GM23338 (cell line): ENCODE measurements around the gene KIF19. TPM values are rescaled to one million over a fixed set of nuclear protein-coding genes. Genes with fewer than 3 reads are reported as not detected.

Source experiments
- ATAC-seq: fragments of 200-7000 bp; cut with Tn5 transposase; 3 replicates; pipeline ENCODE4 v1.9.1; 2020
- DNase-seq: peaks from one replicate; pipeline ENCODE4 v3.0.0-alpha.2; 2015; ENCODE audit warnings: low spot score
- H2AFZ ChIP-seq: fragments of 200-600 bp; sonication (generic); 2 replicates; pipeline ENCODE4 v1.8.0; 2016; ENCODE audit warnings: antibody characterized with exemption, mild to moderate bottlenecking, moderate library complexity
- H3F3A ChIP-seq: fragments of 200-600 bp; sonication (generic); replicated peaks from 2 replicates; pipeline ENCODE4 v1.8.0; 2017; ENCODE audit warnings: antibody characterized with exemption, mixed run types, low read depth
- H3K27ac ChIP-seq: fragments of 200-600 bp; sonication (generic); 2 replicates; pipeline ENCODE4 v1.6.1; 2016; ENCODE audit warnings: low read depth
- H3K27me3 ChIP-seq: fragments of 200-600 bp; sonication (generic); 2 replicates; pipeline ENCODE4 v1.8.0; 2016; ENCODE audit warnings: mild to moderate bottlenecking, mixed run types, moderate library complexity; ENCODE audit not compliant: insufficient read depth
- H3K36me3 ChIP-seq: fragments of 200-600 bp; sonication (generic); 2 replicates; pipeline ENCODE4 v1.8.0; 2016; ENCODE audit warnings: mild to moderate bottlenecking; ENCODE audit not compliant: insufficient read depth
- H3K4me1 ChIP-seq: fragments of 200-600 bp; sonication (generic); 2 replicates; pipeline ENCODE4 v1.8.0; 2016; ENCODE audit warnings: mild to moderate bottlenecking, moderate library complexity; ENCODE audit not compliant: insufficient read depth
- H3K4me2 ChIP-seq: fragments of 200-600 bp; sonication (generic); 2 replicates; pipeline ENCODE4 v1.7.1; 2017; ENCODE audit warnings: mixed run types
- H3K4me3 ChIP-seq: fragments of 200-600 bp; sonication (generic); 2 replicates; pipeline ENCODE4 v1.6.1; 2016; ENCODE audit warnings: mixed run types
- H3K79me2 ChIP-seq: fragments of 200-600 bp; sonication (generic); replicated peaks from 2 replicates; pipeline ENCODE4 v1.8.0; 2017; ENCODE audit warnings: mild to moderate bottlenecking; ENCODE audit not compliant: insufficient read depth
- H3K9me2 ChIP-seq: fragments of 200-600 bp; sonication (generic); 2 replicates; pipeline ENCODE4 v1.8.0; 2017; ENCODE audit not compliant: insufficient read depth
- H4K20me1 ChIP-seq: fragments of 200-600 bp; sonication (generic); replicated peaks from 2 replicates; pipeline ENCODE4 v1.8.0; 2017; ENCODE audit warnings: mild to moderate bottlenecking; ENCODE audit not compliant: insufficient read depth
- H3K27ac Mint-ChIP-seq: 2 replicates; pipeline ENCODE4 v1.8.0; 2020; ENCODE audit warnings: inconsistent platforms, mild to moderate bottlenecking, moderate library complexity, mixed read lengths
- H3K27me3 Mint-ChIP-seq: 3 replicates; pipeline ENCODE4 v1.8.0; 2022; ENCODE audit warnings: low read depth, mild to moderate bottlenecking, moderate library complexity, mixed read lengths, inconsistent platforms; ENCODE audit not compliant: insufficient read depth, poor library complexity
- H3K36me3 Mint-ChIP-seq: 3 replicates; pipeline ENCODE4 v1.8.0; 2021; ENCODE audit warnings: low read depth, mild to moderate bottlenecking, inconsistent platforms, moderate library complexity, mixed read lengths
- H3K4me1 Mint-ChIP-seq: 3 replicates; pipeline ENCODE4 v1.8.0; 2020; ENCODE audit warnings: mild to moderate bottlenecking, inconsistent platforms, mixed read lengths
- H3K4me3 Mint-ChIP-seq: 3 replicates; pipeline ENCODE4 v1.8.0; 2021; ENCODE audit warnings: moderate library complexity, mild to moderate bottlenecking, inconsistent platforms, mixed read lengths
- H3K9me3 Mint-ChIP-seq: 3 replicates; pipeline ENCODE4 v1.8.0; 2020; ENCODE audit warnings: moderate library complexity, mild to moderate bottlenecking, inconsistent platforms, mixed read lengths
- CREB1 ChIP-seq: fragments of 250-450 bp; sonication (Bioruptor Pico); IDR thresholded peaks from 2 replicates; pipeline ENCODE4 v1.5.0; 2020; ENCODE audit warnings: low read depth, mild to moderate bottlenecking, moderate library complexity
- CTCF ChIP-seq, 2 experiments: fragments of 200-600 bp in 1 of 2; sonication (generic) in 1 of 2; conservative IDR thresholded peaks; 2 replicates each; pipeline versions ENCODE4 v1.5.1 to v1.6.1; 2016 to 2017; ENCODE audit warnings: antibody characterized with exemption in 2 of 2, low read depth in 2 of 2, mild to moderate bottlenecking in 2 of 2, moderate library complexity in 1 of 2
- ETS1 ChIP-seq: IDR thresholded peaks from 2 replicates; pipeline ENCODE4 v1.6.1; 2016; ENCODE audit warnings: antibody characterized with exemption
- EZH2 ChIP-seq: fragments of 200-600 bp; sonication (generic); IDR thresholded peaks from one replicate; pipeline ENCODE4 v1.8.0; 2017; ENCODE audit warnings: antibody characterized with exemption, mild to moderate bottlenecking, low read depth; ENCODE audit not compliant: unreplicated experiment
- EZH2phosphoT487 ChIP-seq: fragments of 200-600 bp; sonication (generic); IDR thresholded peaks from one replicate; pipeline ENCODE4 v1.8.1; 2018; ENCODE audit warnings: antibody characterized with exemption; ENCODE audit not compliant: unreplicated experiment
- JUNB ChIP-seq: IDR thresholded peaks from one replicate; pipeline ENCODE4 v1.6.1; 2016; ENCODE audit warnings: antibody characterized with exemption; ENCODE audit not compliant: unreplicated experiment
- NANOG ChIP-seq: IDR thresholded peaks from 2 replicates; pipeline ENCODE4 v1.6.1; 2016; ENCODE audit warnings: antibody characterized with exemption, borderline replicate concordance
- POLR2AphosphoS5 ChIP-seq: IDR thresholded peaks from 2 replicates; pipeline ENCODE4 v1.6.1; 2016; ENCODE audit warnings: antibody characterized with exemption, low read depth
- REST ChIP-seq: IDR thresholded peaks from one replicate; pipeline ENCODE4 v1.6.1; 2018; ENCODE audit warnings: antibody characterized with exemption; ENCODE audit not compliant: unreplicated experiment
- STAT1 ChIP-seq: IDR thresholded peaks from one replicate; pipeline ENCODE4 v1.6.1; 2016; ENCODE audit warnings: antibody characterized with exemption; ENCODE audit not compliant: unreplicated experiment
- ZNF114 ChIP-seq: fragments of 250-450 bp; sonication (Bioruptor Pico); IDR thresholded peaks from 2 replicates; pipeline ENCODE4 v1.5.0; 2020; ENCODE audit warnings: mild to moderate bottlenecking, moderate library complexity
- ZNF331 ChIP-seq: fragments of 250-450 bp; sonication (Bioruptor Pico); IDR thresholded peaks from 2 replicates; pipeline ENCODE4 v1.5.0; 2020; ENCODE audit warnings: low read depth, mild to moderate bottlenecking, moderate library complexity
- ZNF462 ChIP-seq: fragments of 250-450 bp; sonication (Bioruptor Pico); IDR thresholded peaks from 2 replicates; pipeline ENCODE4 v1.5.0; 2020; ENCODE audit warnings: mild to moderate bottlenecking, moderate library complexity
- polyA plus RNA-seq: library from polyadenylated mRNA; unstranded; fragments of >200 nt; fragmentation: Nextera tagmentation; extraction: Ambion mirVana; gene quantifications from 2 replicates; pipeline ENCODE4 v1.2.1, GENCODE V29; 2016
- total RNA-seq: library from RNA; depleted of rRNA; stranded (reverse); fragments of >200 nt; shearing (Covaris generic); gene quantifications from 2 replicates; pipeline ENCODE4 v1.2.3, GENCODE V29; 2014

The KIF19 gene
- total and polyA plus RNA-seq, 2 experiments from 2014 or later, result 0.35 to 0.36 TPM

GRCh38 chr17:74316220-74316619 is 9.8 kb upstream of the KIF19 start:
- Histone ChIP-seq H3K4me1 (no peaks in the 10 kb centered on the region), H2AFZ (no peak overlapping the region), H3F3A (no peaks in the 10 kb centered on the region), H3K4me3 (no peak overlapping the region), H3K4me2 (no peak overlapping the region), H3K79me2 (no peaks in the 10 kb centered on the region), H3K36me3 (no peaks in the 10 kb centered on the region), H4K20me1 (no peaks in the 10 kb centered on the region), H3K27me3 (no peaks in the 10 kb centered on the region), H3K9me2 (no peaks in the 10 kb centered on the region), H3K27ac (no peak overlapping the region)
- Mint-ChIP-seq H3K27me3 (peaks cover 12% of the 10 kb centered on the region), H3K4me1 (no peaks in the 10 kb centered on the region), H3K9me3 (peaks cover 11% of the 10 kb centered on the region; the same call in 2 of the 3 replicates), H3K27ac (no peak overlapping the region), H3K36me3 (no peaks in the 10 kb centered on the region), H3K4me3 (no peak overlapping the region)
- ATAC-seq (peak; percentile 45), DNase-seq (no peak)
- TF ChIP-seq ZNF331 (no peak), CREB1 (no peak), CTCF (conservative IDR thresholded peaks at IDR 0.05; ENCODE audit: low read depth in 2 of 2) (no peak), EZH2phosphoT487 (no peak), ETS1 (no peak), STAT1 (no peak), POLR2AphosphoS5 (no peak), JUNB (no peak), ZNF462 (CRISPR knock-in tag) (no peak), ZNF114 (no peak), EZH2 (no peak), REST (no peak), NANOG (no peak)
